ENCODE measurements around the gene CYP2A13.
"Not testable (repeated sequence)": the region's sequence is repeated elsewhere in the genome, so short reads cannot be mapped to it uniquely, and the experiment has no call there.

CYP2A13 gene

DNA sequence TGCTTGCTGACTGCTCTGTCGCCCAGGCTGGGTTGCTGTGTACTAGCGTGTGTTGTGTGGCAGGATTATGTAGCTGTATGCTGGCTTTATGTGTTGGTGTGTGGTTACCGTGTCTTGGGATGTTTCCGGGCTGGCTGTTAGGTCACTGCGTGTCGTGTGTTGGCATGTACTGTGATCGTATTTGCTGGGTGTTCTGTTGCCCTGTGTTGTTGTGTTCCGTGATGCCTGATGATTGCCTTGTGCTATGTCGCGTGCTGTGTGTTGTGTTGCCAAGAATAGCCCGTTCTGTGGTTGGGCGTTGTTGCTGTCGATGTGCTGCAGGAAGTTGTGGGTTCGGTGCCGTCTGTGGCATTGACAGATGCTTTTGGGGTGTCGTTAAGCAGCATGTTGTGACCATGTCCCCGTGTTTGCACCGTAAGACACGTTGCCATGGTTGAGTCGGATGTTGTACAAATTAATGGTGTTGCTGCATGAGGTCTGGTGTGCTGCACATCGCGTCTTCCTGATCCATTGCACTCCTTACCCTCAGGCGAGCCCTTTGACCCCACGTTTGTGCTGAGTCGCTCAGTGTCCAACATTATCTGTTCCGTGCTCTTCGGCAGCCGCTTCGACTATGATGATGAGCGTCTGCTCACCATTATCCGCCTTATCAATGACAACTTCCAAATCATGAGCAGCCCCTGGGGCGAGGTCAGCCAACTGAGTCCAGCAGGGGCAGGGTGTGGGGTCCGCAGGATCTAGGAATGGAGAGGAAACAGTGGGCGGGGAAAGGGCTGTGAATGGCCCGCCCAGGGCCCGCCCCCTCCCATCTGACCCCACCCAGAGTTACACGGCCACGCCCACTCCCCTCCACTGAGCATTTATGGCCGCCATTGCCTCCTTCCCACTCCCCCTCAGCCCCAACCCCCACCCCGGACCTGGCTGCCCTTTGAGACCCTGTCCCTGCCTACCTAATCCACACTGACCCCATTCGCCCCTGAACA is 33.0 kb downstream of the CYP2A13 start:
- H3K27ac ChIP-seq (ENCODE audit: low read length); H3K9me3 ChIP-seq (ENCODE audit: control insufficient read depth, low read depth, low read length); H3K4me1 ChIP-seq (ENCODE audit: control insufficient read depth, low read depth, low read length); H3K36me3 ChIP-seq (ENCODE audit: control insufficient read depth, low read depth, low read length); H3K9ac ChIP-seq (ENCODE audit: low read length); H3K4me3 ChIP-seq (ENCODE audit: low read length); H3K27me3 ChIP-seq (ENCODE audit: control insufficient read depth, insufficient read depth, low read length): not testable (repeated sequence)

DNA sequence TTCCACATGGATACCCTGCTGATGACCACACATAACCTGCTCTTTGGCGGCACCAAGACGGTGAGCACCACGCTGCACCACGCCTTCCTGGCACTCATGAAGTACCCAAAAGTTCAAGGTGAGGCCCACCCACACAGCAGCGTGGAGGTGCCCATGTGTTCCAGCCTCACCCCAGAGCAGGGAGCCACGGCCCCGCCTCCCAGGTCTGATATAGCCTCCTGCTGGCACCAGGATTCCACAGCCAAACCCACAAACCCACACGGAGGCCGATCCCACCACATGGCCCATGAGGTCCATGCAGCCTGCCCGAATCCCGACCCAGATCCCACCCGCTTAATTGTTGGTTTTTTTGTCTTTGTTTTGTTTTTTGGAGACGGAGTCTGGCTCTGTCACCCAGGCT is 34.6 kb downstream of the CYP2A13 start:
- H3K4me1 ChIP-seq (ENCODE audit: control insufficient read depth, low read depth, low read length), result not testable (repeated sequence)

DNA sequence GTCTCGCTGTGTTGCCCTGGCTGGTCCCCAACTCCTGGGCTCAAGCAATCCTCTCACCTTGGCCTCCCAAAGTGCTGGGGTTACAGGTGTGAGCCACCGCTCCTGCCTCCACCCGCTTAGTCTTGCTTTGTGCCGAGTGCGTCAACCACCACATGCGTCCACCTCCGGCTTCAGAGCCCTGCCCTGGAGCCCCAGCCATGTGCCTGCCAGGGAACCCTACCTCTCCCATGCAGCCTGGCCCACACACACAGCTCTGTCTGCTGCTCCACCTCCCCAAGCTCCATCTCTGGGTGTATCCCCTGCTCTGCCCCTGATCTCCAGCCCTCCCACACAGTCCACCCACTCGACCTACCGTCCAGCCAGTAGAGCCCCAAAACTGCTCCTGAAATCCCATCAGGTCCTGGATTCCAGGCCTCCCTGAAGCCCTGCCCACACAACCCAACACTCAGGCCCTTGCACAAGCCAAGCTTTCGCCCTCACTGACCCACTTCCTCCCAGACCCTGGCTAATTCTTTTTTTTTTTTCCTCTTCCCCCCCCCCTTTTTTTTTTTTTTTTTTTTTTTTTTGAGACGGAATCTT is 35.6 kb downstream of the CYP2A13 start:
- Histone ChIP-seq H3K9ac (ENCODE audit: low read length) (no peak overlapping the region), H3K4me3 (ENCODE audit: low read length) (no peak overlapping the region), H3K27ac (ENCODE audit: low read length) (no peak overlapping the region), H3K27me3 (ENCODE audit: control insufficient read depth, insufficient read depth, low read length) (peaks cover 7% of the 10 kb centered on the region), H3K4me1 (ENCODE audit: control insufficient read depth, low read depth, low read length) (no peaks in the 10 kb centered on the region), H3K36me3 (ENCODE audit: control insufficient read depth, low read depth, low read length) (no peaks in the 10 kb centered on the region), H3K9me3 (ENCODE audit: control insufficient read depth, low read depth, low read length) (no peaks in the 10 kb centered on the region)

More for the DNA sequence above, 34.6 kb downstream of the CYP2A13 start:
- H3K27ac ChIP-seq (ENCODE audit: low read length); H3K9me3 ChIP-seq (ENCODE audit: control insufficient read depth, low read depth, low read length); H3K9ac ChIP-seq (ENCODE audit: low read length); H3K4me3 ChIP-seq (ENCODE audit: low read length); H3K36me3 ChIP-seq (ENCODE audit: control insufficient read depth, low read depth, low read length); H3K27me3 ChIP-seq (ENCODE audit: control insufficient read depth, insufficient read depth, low read length): not testable (repeated sequence)

DNA sequence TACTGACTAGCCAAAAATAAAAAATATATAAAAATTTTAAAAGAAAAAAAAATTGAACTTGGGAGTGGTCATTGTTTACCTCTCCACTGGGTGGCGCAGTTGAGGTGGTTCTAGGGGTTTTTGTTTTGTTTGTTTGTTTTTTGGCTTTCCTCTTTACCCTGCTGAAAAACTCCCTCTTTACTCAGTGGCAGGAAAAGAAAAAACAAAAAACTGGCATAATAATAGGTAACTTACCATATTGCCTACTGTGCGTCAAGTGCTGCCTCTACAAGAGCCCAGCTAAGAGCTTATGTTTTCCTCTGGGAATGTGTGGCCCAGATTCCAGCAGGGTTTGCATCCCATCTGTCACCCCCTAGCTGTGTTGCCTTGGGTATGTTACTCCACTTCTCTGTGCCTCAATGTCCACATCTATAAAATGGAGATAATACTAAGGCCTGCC is 38.5 kb downstream of the CYP2A13 start:
- H3K36me3 ChIP-seq (ENCODE audit: control insufficient read depth, low read depth, low read length); H3K4me1 ChIP-seq (ENCODE audit: control insufficient read depth, low read depth, low read length); H3K4me3 ChIP-seq (ENCODE audit: low read length): not testable (repeated sequence)

DNA sequence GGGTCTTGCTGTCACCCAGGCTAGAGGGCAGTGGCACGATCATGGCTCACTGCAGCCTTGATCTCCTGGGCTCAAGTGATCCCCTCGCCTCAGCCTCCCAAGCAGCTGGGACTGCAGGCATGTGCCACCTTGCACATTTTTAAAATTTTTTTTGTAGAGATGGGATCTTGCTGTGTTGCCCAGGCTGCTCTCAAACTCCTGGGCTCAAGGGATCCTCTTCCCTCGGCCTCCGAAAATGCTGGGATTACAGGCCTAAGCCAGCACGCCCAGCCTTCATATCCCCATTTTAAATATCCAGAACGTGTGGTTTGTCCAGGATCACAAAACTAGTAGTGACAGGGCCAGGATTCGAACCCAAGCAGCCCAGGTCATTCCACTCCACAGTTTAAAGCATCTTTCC is 39.1 kb downstream of the CYP2A13 start:
- H3K36me3 ChIP-seq (ENCODE audit: control insufficient read depth, low read depth, low read length), result not testable (repeated sequence)

More for the DNA sequence above, 38.5 kb downstream of the CYP2A13 start:
- not testable (repeated sequence) for H3K27ac ChIP-seq (ENCODE audit: low read length); H3K9me3 ChIP-seq (ENCODE audit: control insufficient read depth, low read depth, low read length); H3K9ac ChIP-seq (ENCODE audit: low read length)
- peaks cover 10% of the 10 kb centered on the region for H3K27me3 ChIP-seq (ENCODE audit: control insufficient read depth, insufficient read depth, low read length)

DNA sequence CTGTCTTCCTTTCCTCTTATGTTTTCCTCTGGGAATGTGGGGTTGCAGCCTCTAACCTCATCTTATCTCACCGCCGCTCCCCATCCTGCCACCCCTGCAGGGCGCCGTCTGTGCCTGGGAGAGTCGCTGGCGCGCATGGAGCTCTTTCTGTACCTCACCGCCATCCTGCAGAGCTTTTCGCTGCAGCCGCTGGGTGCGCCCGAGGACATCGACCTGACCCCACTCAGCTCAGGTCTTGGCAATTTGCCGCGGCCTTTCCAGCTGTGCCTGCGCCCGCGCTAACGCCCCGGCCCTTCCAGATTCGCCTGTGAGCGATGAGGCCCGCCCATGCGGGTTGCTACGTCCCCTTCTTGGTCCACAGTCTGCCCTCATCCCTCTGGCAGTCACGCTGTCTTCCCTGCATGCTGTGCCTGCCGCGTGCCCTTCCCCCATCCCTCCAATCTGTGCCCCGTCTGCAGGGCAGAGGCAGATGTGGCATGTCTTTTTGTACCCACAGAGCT is 39.6 kb downstream of the CYP2A13 start:
- H3K36me3 ChIP-seq (ENCODE audit: control insufficient read depth, low read depth, low read length); H3K4me1 ChIP-seq (ENCODE audit: control insufficient read depth, low read depth, low read length); H3K9me3 ChIP-seq (ENCODE audit: control insufficient read depth, low read depth, low read length); H3K27ac ChIP-seq (ENCODE audit: low read length); H3K4me3 ChIP-seq (ENCODE audit: low read length); H3K9ac ChIP-seq (ENCODE audit: low read length): not testable (repeated sequence)
- peaks cover 10% of the 10 kb centered on the region for H3K27me3 ChIP-seq (ENCODE audit: control insufficient read depth, insufficient read depth, low read length)

More for the DNA sequence above, 39.1 kb downstream of the CYP2A13 start:
- not testable (repeated sequence) for H3K4me3 ChIP-seq (ENCODE audit: low read length); H3K27ac ChIP-seq (ENCODE audit: low read length); H3K9ac ChIP-seq (ENCODE audit: low read length); H3K9me3 ChIP-seq (ENCODE audit: control insufficient read depth, low read depth, low read length); H3K4me1 ChIP-seq (ENCODE audit: control insufficient read depth, low read depth, low read length)
- peaks cover 10% of the 10 kb centered on the region for H3K27me3 ChIP-seq (ENCODE audit: control insufficient read depth, insufficient read depth, low read length)

DNA sequence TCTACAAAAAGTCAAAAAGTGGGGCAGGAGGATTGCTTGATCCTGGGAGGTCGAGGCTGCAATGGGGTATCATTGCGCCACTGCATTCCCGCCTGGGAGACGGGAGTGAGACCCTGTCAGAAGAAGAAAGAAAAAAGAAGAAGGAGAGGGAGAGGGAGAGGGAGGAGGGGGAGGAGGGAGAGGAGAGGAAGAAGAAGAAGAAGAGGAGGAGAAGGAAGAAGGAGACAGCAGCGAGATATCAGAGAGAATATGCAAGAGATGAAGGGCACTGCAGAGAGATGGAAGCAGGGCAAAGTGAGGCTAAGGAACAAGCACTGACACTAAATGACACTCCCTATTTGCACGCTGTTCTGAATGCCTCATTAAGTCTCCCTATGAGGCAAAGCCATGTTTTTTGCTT is 40.4 kb downstream of the CYP2A13 start:
- H3K36me3 ChIP-seq (ENCODE audit: control insufficient read depth, low read depth, low read length), result no peaks in the 10 kb centered on the region
- no peaks in the 10 kb centered on the region for H3K9me3 ChIP-seq (ENCODE audit: control insufficient read depth, low read depth, low read length)
- H3K4me1 ChIP-seq (ENCODE audit: control insufficient read depth, low read depth, low read length), result no peaks in the 10 kb centered on the region
- H3K9ac ChIP-seq (ENCODE audit: low read length), result no peak overlapping the region
- no peak overlapping the region for H3K4me3 ChIP-seq (ENCODE audit: low read length)
- H3K27me3 ChIP-seq (ENCODE audit: control insufficient read depth, insufficient read depth, low read length), result peaks cover 10% of the 10 kb centered on the region
- no peak overlapping the region for H3K27ac ChIP-seq (ENCODE audit: low read length)

DNA sequence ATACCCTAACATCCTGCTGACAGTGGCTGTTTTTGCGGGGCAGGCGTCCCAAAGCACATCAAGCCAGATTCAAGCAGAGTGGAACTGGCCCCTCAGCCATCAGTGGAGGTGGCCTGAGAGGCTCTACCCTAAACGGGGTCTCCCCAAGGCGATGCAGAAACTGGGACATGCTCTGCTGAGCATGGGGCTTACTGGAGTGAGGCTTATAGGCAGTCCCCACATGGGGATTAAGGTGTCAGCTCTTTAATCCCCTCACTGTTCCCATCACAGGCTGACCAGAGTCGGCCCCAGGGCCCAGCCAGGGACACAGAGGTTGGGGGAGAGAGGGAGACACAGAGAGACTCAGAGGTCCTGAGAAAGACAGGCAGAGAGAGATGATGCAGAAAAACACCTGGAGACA is 42.9 kb downstream of the CYP2A13 start:
- Histone ChIP-seq H3K9me3 (ENCODE audit: control insufficient read depth, low read depth, low read length) (no peaks in the 10 kb centered on the region), H3K27me3 (ENCODE audit: control insufficient read depth, insufficient read depth, low read length) (peaks cover 18% of the 10 kb centered on the region), H3K27ac (ENCODE audit: low read length) (no peak overlapping the region), H3K36me3 (ENCODE audit: control insufficient read depth, low read depth, low read length) (no peaks in the 10 kb centered on the region), H3K4me1 (ENCODE audit: control insufficient read depth, low read depth, low read length) (peaks cover under 1% of the 10 kb centered on the region), H3K9ac (ENCODE audit: low read length) (no peak overlapping the region), H3K4me3 (ENCODE audit: low read length) (no peak overlapping the region)

DNA sequence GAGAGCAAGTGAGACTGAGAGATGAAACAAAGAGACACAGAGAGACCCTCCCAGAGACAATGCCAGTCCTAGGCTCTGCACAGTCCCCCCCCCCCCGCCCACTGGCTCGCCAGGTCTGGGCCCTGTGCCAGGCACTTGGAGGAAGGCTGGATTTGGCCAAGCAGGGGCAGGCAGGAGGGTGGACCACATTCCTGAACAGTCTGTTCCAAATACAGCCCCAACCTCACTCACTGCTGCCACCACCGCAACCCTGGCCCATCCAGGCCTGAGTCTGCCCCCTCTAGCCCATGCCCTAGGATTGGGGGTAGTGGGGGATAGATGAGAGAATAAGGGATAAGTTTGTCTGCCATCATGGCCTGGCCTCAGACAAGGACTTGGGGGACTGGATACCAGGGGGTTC is 45.0 kb downstream of the CYP2A13 start:
- H3K27ac ChIP-seq (ENCODE audit: low read length), result no peak overlapping the region

DNA sequence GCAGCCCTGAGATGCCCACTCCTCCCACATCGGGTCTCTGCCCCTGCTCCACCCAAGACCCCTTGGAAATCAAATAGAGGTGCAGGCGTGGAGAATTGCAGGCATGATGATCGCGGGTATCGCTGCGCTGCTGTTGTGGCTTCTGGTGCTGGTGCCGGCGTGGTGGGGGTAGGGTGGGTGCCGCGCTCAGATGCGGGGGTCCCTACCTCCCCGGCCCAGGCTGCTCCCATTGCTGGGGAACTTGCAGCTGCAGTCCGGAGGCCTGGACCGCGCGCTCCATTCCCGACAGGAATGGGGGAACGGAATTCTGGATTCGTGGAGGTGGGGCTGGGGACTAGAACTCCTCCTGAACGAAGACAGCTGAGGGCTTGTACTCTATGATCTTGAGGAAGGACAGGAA is 46.4 kb downstream of the CYP2A13 start:
- no peaks in the 10 kb centered on the region for H3K36me3 ChIP-seq (ENCODE audit: control insufficient read depth, low read depth, low read length)
- peak overlapping the region; percentile 40 for H3K4me3 ChIP-seq (ENCODE audit: low read length)
- peaks cover 8% of the 10 kb centered on the region for H3K27me3 ChIP-seq (ENCODE audit: control insufficient read depth, insufficient read depth, low read length)
- H3K27ac ChIP-seq (ENCODE audit: low read length), result no peak overlapping the region
- no peaks in the 10 kb centered on the region for H3K9me3 ChIP-seq (ENCODE audit: control insufficient read depth, low read depth, low read length)
- no peak overlapping the region for H3K9ac ChIP-seq (ENCODE audit: low read length)
- H3K4me1 ChIP-seq (ENCODE audit: control insufficient read depth, low read depth, low read length), result peaks cover 5% of the 10 kb centered on the region

More for the DNA sequence above, 45.0 kb downstream of the CYP2A13 start:
- Histone ChIP-seq H3K9ac (ENCODE audit: low read length) (no peak overlapping the region), H3K9me3 (ENCODE audit: control insufficient read depth, low read depth, low read length) (no peaks in the 10 kb centered on the region), H3K4me1 (ENCODE audit: control insufficient read depth, low read depth, low read length) (peaks cover 5% of the 10 kb centered on the region), H3K36me3 (ENCODE audit: control insufficient read depth, low read depth, low read length) (no peaks in the 10 kb centered on the region), H3K4me3 (ENCODE audit: low read length) (no peak overlapping the region), H3K27me3 (ENCODE audit: control insufficient read depth, insufficient read depth, low read length) (peaks cover 17% of the 10 kb centered on the region)

DNA sequence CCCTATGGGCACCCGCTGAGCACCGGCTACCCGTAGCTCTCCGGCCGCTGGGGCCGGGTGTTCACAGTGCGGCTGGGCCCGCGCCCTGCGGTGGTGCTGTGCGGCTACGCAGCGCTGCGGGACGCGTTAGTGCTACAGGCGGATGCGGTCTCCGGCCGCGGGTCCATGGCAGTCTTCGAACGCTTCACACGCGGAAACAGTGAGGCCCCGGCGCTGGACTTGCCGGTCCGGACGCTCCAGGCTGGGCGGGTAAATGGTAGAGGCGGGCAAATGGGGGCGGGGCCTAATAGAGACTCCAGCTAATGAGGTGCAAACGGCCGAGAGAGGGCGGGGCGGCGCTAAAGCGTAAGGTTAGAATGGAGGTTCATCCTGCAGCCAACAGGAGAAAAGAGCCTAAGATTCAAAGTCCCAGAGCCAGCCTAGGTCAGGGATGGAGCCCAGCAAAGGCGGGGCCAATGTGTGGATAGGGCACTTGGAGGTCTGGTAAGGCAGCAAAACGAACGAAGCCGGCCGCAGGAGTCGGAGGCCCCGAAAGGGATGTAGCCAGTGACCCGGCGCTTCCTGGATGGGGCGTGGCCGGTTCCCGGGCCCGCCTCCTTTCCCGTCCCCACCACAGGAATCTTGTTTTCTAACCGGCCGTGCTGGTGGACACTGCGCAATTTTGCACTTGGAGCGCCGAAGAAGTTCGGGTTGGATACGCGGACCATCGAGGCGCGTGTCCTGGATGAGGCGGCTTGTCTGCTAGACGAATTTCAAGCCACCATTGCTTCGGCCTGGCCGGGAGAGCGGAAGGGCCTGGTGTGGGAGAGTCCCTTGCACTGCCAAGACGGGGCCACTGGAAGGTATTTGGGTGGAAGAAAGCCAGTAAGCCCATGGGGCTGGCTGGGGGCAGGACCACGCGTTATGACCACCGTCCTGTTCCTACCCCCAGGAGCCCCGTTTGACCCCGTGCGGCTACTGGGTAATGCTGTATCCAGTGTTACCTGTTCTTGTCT is 47.4 kb downstream of the CYP2A13 start:
- Histone ChIP-seq H3K9ac (ENCODE audit: low read length) (peak overlapping the region; percentile 22), H3K4me3 (ENCODE audit: low read length) (peak overlapping the region; percentile 40)
- not testable (repeated sequence) for H3K36me3 ChIP-seq (ENCODE audit: control insufficient read depth, low read depth, low read length); H3K9me3 ChIP-seq (ENCODE audit: control insufficient read depth, low read depth, low read length); H3K27me3 ChIP-seq (ENCODE audit: control insufficient read depth, insufficient read depth, low read length); H3K27ac ChIP-seq (ENCODE audit: low read length); H3K4me1 ChIP-seq (ENCODE audit: control insufficient read depth, low read depth, low read length)
